ENCODE measurements around the gene NLRP10.

DNA sequence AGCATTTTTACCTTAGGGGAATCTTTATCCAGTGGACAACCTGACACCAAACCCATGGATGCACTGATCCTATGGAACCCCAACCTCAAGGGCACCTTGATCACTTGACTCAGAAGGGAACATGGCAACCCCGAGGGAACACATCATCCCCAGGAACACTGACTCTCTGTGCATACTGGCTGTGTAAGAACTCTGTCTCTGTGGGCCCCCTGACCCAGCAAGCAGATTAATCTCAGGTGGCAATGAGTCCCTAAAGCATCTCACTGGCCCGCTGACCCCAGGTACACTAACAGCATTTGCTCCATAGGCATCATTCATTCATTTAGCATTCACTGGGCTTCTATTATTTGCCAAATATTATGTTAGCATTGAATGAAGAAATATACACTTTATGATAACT lies 38.8 kb upstream of the NLRP10 start:
- TF ChIP-seq, protein P1, sequence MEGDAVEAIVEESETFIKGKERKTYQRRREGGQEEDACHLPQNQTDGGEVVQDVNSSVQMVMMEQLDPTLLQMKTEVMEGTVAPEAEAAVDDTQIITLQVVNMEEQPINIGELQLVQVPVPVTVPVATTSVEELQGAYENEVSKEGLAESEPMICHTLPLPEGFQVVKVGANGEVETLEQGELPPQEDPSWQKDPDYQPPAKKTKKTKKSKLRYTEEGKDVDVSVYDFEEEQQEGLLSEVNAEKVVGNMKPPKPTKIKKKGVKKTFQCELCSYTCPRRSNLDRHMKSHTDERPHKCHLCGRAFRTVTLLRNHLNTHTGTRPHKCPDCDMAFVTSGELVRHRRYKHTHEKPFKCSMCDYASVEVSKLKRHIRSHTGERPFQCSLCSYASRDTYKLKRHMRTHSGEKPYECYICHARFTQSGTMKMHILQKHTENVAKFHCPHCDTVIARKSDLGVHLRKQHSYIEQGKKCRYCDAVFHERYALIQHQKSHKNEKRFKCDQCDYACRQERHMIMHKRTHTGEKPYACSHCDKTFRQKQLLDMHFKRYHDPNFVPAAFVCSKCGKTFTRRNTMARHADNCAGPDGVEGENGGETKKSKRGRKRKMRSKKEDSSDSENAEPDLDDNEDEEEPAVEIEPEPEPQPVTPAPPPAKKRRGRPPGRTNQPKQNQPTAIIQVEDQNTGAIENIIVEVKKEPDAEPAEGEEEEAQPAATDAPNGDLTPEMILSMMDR (IDR thresholded peaks at IDR 0.05 in 4 of 5, conservative IDR thresholded peaks at IDR 0.05 in 1 of 5), result no peak
- TF ChIP-seq POLR2A (IDR thresholded peaks at IDR 0.05), result no peak
